ENCODE measurements around the gene MINAR1. TPM values are rescaled to one million over a fixed set of nuclear protein-coding genes. Genes with fewer than 3 reads are reported as not detected.

MINAR1 gene
- total and polyA plus RNA-seq, 2 of the 13 experiments (the other 11 are each of a cell fraction or from before 2014, with no cell fraction given) = 0.15 to 0.16 TPM

GRCh38 chr15:79466488-79466887, 34.4 kb downstream of the MINAR1 start:
- intact Hi-C loops (cut with micrococcal nuclease; ENCODE audit: unreplicated experiment) = no loop called here
- in situ Hi-C loops (cut with HindIII; ENCODE audit: extremely low pct_ligation_motif_present, low pct_unique_long_range_greater_than_20kb) = no loop called here
- Histone ChIP-seq H3K27me3 (ENCODE audit: control insufficient read depth in 1 of 2, insufficient read depth in 2 of 2, low read length in 2 of 2) (peaks cover 0 to 6% of the 10 kb centered on the region in 2 experiments; a peak in 2 of 5 replicates), H4K20me1 (ENCODE audit: insufficient read depth, low read length) (no peaks in the 10 kb centered on the region), H3K9ac (ENCODE audit: insufficient read depth, low read depth, low read length) (no peak overlapping the region), H3K4me2 (ENCODE audit: low read depth, low read length) (no peak overlapping the region), H2AFZ (ENCODE audit: low read length) (no peak overlapping the region), H3K9me3 (ENCODE audit: low read length) (no peaks in the 10 kb centered on the region), H3K36me3 (replicated peaks in 1 of 2; ENCODE audit: control insufficient read depth in 1 of 2, insufficient read depth in 2 of 2, low read length in 2 of 2) (no peaks in the 10 kb centered on the region), H3K27ac (ENCODE audit: extremely low read length, insufficient read depth, low read length) (no peak overlapping the region), H3K79me2 (ENCODE audit: insufficient read depth, low read length) (no peaks in the 10 kb centered on the region), H3K4me1 (ENCODE audit: insufficient read depth, low read length) (no peaks in the 10 kb centered on the region), H3K4me3 (replicated peaks in 1 of 3; ENCODE audit: insufficient read depth in 1 of 3, low read depth in 2 of 3, low read length in 3 of 3) (no peak overlapping the region)
- ChIA-PET CTCF (ENCODE audit: low intra/inter-chr PET ratio, low total read pairs) (no interaction called here), POLR2A (no interaction called here)
- DNase-seq (ENCODE audit: low spot score) (no peak), FAIRE-seq (no peak), ATAC-seq (no peak)
- no peak for TF ChIP-seq GLI4 (CRISPR knock-in tag; IDR thresholded peaks at IDR 0.05; ENCODE audit: borderline replicate concordance)
- TF ChIP-seq KDM4B (CRISPR knock-in tag; IDR thresholded peaks at IDR 0.05) = no peak
- TF ChIP-seq ZNF780A (CRISPR knock-in tag; IDR thresholded peaks at IDR 0.05) = no peak
- no peak for TF ChIP-seq BCL6 (CRISPR knock-in tag; IDR thresholded peaks at IDR 0.05)
- TF ChIP-seq ZNF205 (CRISPR knock-in tag; IDR thresholded peaks at IDR 0.05) = no peak
- TF ChIP-seq HDAC2 (CRISPR knock-in tag; IDR thresholded peaks at IDR 0.05) = no peak
- BruUV-seq (replicated peaks) = no TSS peak
- 0% methylated on average over 3 of the region's 3 CpGs for WGBS (ENCODE audit: low lambda C conversion rate)

- Histone ChIP-seq H3K9ac (ENCODE audit: insufficient read depth, low read depth, low read length) (no peak overlapping the region), H3K4me3 (replicated peaks in 1 of 3; ENCODE audit: insufficient read depth in 1 of 3, low read depth in 2 of 3, low read length in 3 of 3) (no peak overlapping the region), H3K79me2 (ENCODE audit: insufficient read depth, low read length) (no peaks in the 10 kb centered on the region), H2AFZ (ENCODE audit: low read length) (no peak overlapping the region), H4K20me1 (ENCODE audit: insufficient read depth, low read length) (no peaks in the 10 kb centered on the region), H3K27me3 (ENCODE audit: control insufficient read depth in 1 of 2, insufficient read depth in 2 of 2, low read length in 2 of 2) (no peaks in the 10 kb centered on the region), H3K4me1 (ENCODE audit: insufficient read depth, low read length) (no peaks in the 10 kb centered on the region), H3K36me3 (replicated peaks in 1 of 2; ENCODE audit: control insufficient read depth in 1 of 2, insufficient read depth in 2 of 2, low read length in 2 of 2) (no peaks in the 10 kb centered on the region), H3K27ac (ENCODE audit: extremely low read length, insufficient read depth, low read length) (no peak overlapping the region), H3K4me2 (ENCODE audit: low read depth, low read length) (no peak overlapping the region), H3K9me3 (ENCODE audit: low read length) (no peaks in the 10 kb centered on the region)
- POLR2A ChIA-PET = no interaction called here
- no peak for FAIRE-seq
- no peak for ATAC-seq
- CTCF ChIA-PET (ENCODE audit: low intra/inter-chr PET ratio, low total read pairs) = no interaction called here
- BruUV-seq (replicated peaks) = no TSS peak
- in situ Hi-C loops (cut with HindIII; ENCODE audit: extremely low pct_ligation_motif_present, low pct_unique_long_range_greater_than_20kb) = no loop called here
- no peak for DNase-seq (ENCODE audit: low spot score)
- WGBS (ENCODE audit: low lambda C conversion rate) = 27% methylated on average over 17 of the region's 17 CpGs
- intact Hi-C loops (cut with micrococcal nuclease; ENCODE audit: unreplicated experiment) = no loop called here
- TF ChIP-seq ZNF609 (CRISPR knock-in tag; IDR thresholded peaks at IDR 0.05; ENCODE audit: borderline replicate concordance) (no peak), MAF1 (CRISPR knock-in tag; IDR thresholded peaks at IDR 0.05; ENCODE audit: borderline replicate concordance) (no peak), CREB1 (IDR thresholded peaks at IDR 0.05) (no peak), CREB1 (CRISPR knock-in tag; IDR thresholded peaks at IDR 0.05) (no peak), ZSCAN30 (CRISPR knock-in tag; IDR thresholded peaks at IDR 0.05) (no peak), MXD1 (CRISPR knock-in tag; IDR thresholded peaks at IDR 0.05) (no peak)
Observed at GRCh38 chr15:79467865-79468586, 35.9 kb downstream of the MINAR1 start.
